GM12878 (cell line): ENCODE results near the gene SSPN. TPM values are rescaled to one million over a fixed set of nuclear protein-coding genes. Genes with fewer than 3 reads are reported as not detected.

Experiments used
- EZH2 ChIP-seq: IDR thresholded peaks from 2 replicates; pipeline ENCODE4 v1.6.1; 2012; ENCODE audit warnings: low read depth, mild to moderate bottlenecking, control low read depth, inconsistent platforms, low read length, borderline replicate concordance; ENCODE audit not compliant: control insufficient read depth
- HCFC1 ChIP-seq: fragments of 150-350 bp; IDR thresholded peaks from 2 replicates; pipeline ENCODE4 v1.6.1; 2014; ENCODE audit warnings: low read length
- IRF4 ChIP-seq: IDR thresholded peaks from 2 replicates; pipeline ENCODE4 v1.6.1; 2011; ENCODE audit warnings: low read depth, low read length
- IRF5 ChIP-seq: fragments of 450-650 bp; IDR thresholded peaks from 2 replicates; pipeline ENCODE4 v1.6.1; 2017; ENCODE audit warnings: borderline replicate concordance
- MAX ChIP-seq: IDR thresholded peaks from 2 replicates; pipeline ENCODE4 v1.6.1; 2012; ENCODE audit warnings: low read depth, low read length, improper control_type of control experiment
- MEF2A ChIP-seq: IDR thresholded peaks from 2 replicates; pipeline ENCODE4 v1.6.1; 2011; ENCODE audit warnings: low read depth, mild to moderate bottlenecking, low read length, moderate library complexity; ENCODE audit not compliant: insufficient read depth
- polyA plus RNA-seq, 11 experiments: library from polyadenylated mRNA; depleted of rRNA in 4 of 11; unstranded in 6 of 11; stranded (reverse) in 5 of 11; fragments of >200 nt; fragmentation: Nextera tagmentation in 4 of 11; fragmentation: Illumina TruSeq in 1 of 11; extraction: Ambion mirVana in 4 of 11; extraction: Trizol in 1 of 11; gene quantifications; 1 replicate in 1 of 11; 2 replicates in 10 of 11; pipeline versions ENCODE4 v1.2.1 to v1.2.3, GENCODE V29; 2011 to 2016; ENCODE audit warnings: inconsistent platforms in 2 of 11, missing spikeins in 2 of 11, low read depth in 1 of 11
- total RNA-seq, 4 experiments: library from RNA; depleted of rRNA in 3 of 4; stranded (reverse); fragments of >200 nt in 3 of 4; fragmentation: Illumina TruSeq in 1 of 4; extraction: Trizol in 1 of 4; gene quantifications; 2 replicates each; pipeline versions ENCODE4 v1.2.1 to v1.2.3, GENCODE V29; 2013 to 2021
- TF ChIP-seq, protein P1 (sequence below): IDR thresholded peaks from 2 replicates; pipeline ENCODE4 v1.6.1; 2012; ENCODE audit warnings: mild to moderate bottlenecking, low read depth, low read length

The SSPN gene
- total and polyA plus RNA-seq, 10 of the 15 experiments (the other 5 are each of a cell fraction or from before 2014, with no cell fraction given) = 0.04 to 0.41 (median 0.28) TPM; not detected in 5

DNA sequence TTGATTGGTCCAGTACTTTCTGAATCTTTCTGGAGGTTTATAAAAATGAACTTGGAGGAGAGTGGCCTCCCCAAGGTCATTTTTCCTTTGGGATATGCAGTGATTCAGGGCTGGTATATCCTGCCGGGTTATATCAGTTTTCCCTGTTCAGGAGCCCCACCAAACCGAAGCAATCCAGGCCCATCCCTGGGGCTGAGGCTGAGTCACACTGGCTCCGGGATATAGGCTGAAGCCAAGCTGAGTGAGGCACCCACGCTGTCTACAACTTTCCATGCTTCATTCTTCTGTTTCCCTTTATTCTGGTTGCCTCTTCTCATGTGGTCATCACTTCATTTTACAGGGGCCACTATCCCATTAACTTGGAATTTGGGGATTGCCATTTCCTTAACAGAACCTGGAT is 3.4 kb downstream of the SSPN start (continued):
- TF ChIP-seq MAX (no peak), HCFC1 (no peak), EZH2 (no peak), IRF5 (no peak), IRF4 (no peak), MEF2A (no peak)
- TF ChIP-seq, protein P1, sequence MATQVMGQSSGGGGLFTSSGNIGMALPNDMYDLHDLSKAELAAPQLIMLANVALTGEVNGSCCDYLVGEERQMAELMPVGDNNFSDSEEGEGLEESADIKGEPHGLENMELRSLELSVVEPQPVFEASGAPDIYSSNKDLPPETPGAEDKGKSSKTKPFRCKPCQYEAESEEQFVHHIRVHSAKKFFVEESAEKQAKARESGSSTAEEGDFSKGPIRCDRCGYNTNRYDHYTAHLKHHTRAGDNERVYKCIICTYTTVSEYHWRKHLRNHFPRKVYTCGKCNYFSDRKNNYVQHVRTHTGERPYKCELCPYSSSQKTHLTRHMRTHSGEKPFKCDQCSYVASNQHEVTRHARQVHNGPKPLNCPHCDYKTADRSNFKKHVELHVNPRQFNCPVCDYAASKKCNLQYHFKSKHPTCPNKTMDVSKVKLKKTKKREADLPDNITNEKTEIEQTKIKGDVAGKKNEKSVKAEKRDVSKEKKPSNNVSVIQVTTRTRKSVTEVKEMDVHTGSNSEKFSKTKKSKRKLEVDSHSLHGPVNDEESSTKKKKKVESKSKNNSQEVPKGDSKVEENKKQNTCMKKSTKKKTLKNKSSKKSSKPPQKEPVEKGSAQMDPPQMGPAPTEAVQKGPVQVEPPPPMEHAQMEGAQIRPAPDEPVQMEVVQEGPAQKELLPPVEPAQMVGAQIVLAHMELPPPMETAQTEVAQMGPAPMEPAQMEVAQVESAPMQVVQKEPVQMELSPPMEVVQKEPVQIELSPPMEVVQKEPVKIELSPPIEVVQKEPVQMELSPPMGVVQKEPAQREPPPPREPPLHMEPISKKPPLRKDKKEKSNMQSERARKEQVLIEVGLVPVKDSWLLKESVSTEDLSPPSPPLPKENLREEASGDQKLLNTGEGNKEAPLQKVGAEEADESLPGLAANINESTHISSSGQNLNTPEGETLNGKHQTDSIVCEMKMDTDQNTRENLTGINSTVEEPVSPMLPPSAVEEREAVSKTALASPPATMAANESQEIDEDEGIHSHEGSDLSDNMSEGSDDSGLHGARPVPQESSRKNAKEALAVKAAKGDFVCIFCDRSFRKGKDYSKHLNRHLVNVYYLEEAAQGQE = no peak
- TF ChIP-seq, all 136 proteins: peak for 0
